NCI-H345 treated with DMSO at 0.1 percent for 48 hours (cell line): ENCODE results near the gene CD226.

ENCODE experiments used
- DNase-seq: peaks from one replicate; lab custom pipeline; 2025; ENCODE audit not compliant: unreplicated experiment; lab: John Stamatoyannopoulos, UW

The CD226 gene

GRCh38 chr18:69820538-69820937 lies 127.1 kb downstream of the CD226 start:
- DNase-seq, result no peak

DNA sequence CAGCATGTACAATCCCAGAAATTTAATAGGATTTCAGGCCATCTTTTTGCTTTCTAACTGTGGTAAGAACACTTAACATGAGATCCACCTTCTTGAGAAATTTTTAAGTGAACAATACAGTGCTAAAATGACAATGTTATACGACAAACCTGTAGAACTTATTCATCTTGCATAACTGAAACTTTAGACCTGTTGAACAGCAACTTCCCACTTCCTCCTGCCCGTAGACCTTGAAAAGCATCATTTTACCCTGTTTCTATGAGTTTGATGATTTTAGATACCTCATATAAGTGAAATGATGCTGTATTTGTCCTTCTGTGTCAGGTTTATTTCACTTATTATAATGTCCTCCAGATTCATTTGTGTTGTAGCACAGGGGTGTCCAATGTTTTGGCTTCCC lies 128.2 kb downstream of the CD226 start:
- DNase-seq, result no peak

DNA sequence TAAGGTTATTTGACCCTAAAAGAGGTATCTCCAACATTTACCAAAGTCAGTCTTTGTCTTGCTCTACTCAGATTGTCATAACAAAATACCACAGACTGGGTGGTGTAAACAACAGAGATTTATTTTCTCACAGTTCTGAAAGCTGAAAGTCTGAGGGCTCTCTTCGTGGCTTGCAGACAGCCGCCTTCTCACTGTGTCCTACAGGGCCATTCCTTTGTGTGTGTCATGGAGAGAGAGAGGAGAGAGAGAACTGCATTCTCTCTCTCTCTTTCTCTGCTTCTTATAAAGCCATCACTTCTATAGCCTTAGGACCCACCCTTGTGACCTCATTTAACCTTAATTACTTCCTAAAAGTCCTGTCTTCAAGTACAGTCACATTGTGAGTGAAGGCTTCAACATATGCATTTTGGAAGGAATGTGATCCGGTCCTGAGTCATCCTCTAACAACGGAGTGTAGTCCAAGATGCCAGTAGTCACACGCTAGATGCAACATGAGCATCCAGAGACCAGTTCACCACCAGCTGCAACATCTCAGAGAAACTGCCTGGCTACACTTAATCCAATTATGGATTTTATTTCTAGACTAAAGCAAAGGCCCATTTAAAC lies 130.2 kb downstream of the CD226 start:
- no peak for DNase-seq

- no peak for DNase-seq
Measured at GRCh38 chr18:69814861-69815385, 132.8 kb downstream of the CD226 start.

DNA sequence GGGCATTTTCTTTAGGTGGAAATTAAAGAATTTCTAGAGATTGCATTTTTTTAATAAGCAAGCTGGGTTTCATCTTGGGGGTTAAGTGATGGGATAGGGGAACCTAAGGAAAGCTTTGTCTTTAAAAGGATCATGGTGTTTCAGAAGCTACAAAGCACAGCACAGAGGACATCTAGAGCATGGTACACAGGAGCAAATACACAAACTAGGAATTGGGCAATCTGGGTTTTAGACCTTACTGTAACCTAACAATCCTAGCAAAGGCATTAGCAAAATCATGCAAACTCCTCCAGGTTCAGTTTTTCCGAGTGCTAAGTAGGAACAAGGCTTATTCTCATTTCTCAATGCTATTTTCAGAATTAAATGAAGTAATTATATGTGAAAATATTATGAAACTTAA lies 134.1 kb downstream of the CD226 start:
- no peak for DNase-seq

DNA sequence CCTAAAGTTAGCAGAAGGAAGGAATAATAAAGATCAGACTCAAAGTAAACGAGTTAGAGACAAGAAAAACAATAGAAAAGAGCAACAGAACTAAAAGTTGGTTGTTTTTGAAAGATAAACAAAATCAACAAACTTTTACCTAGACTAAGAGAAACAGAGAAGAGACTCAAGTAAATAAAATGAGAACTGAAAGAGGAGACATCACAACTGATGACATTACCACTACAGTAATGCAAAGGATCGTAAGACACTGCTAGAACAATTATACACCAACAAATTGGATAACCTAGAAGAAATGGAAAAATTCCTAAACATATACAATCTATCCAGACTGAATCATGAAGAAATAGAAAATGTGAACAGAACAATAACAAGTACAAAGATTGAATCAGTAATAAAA lies 139.3 kb downstream of the CD226 start:
- DNase-seq, result no peak

DNA sequence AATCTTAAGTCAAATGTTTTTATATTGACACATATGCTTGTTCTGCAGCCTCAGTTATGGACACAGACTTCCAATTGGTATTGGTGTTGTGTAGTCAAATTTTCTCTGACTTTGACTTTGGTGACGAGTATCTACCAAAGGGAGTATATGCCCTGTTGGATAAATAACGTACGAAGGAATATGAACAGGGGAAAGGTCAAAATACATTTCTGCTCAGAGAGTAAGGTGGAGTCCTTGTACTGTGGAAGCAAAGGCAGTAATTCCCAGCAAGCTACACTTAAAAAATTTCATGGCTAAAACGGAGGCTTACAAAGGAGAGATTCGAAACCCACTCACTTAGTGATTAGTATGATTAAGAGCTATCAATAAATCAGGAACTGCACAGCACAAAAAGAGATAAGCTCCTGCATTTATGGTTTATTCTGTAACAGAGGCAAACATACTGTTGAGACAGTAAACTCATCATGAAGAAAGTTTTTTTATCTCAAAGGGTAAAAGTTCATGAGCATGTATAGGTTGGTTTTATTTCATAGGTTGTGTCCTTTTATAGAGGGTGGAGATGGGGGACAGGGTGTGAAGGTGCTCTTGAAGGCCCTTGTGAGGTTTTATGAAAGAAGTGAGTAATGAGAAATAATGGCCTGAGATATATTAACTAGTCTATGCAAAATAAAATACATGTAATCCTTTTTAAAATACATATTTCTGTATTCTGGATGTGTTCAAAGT lies 142.7 kb downstream of the CD226 start:
- no peak for DNase-seq
